Measurements from ENCODE around the gene COG5. TPM values are rescaled to one million over a fixed set of nuclear protein-coding genes. Genes with fewer than 3 reads are reported as not detected.

Gene COG5
- total RNA-seq, 4 donors from 2014 or later, result 20.8 to 49.7 (median 25.7) TPM

DNA sequence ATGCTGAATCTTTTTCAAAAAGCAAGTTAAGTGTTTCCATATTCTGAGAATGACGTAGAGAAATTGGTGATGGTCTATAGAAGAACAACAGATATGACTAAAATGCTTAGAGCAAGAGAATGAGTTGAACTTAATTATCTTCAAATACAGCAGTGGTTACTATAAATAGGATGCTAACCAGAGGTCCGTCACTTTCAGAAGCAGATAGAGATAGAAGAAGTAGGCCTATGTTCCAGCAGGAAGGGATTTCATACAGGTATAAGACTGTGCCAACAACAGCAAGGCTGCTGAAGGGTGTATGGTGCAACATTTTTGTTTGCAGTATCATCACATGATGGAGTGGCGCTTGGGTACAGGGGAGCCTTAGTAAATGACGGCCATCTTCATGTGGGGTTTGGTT, 326.3 kb downstream of the COG5 start:
- DNase-seq, result no peak
- no peaks in the 10 kb centered on the region for H3K9me3 ChIP-seq
- no peak overlapping the region for H3K27ac ChIP-seq
- intact Hi-C loops (cut with DNase I; ENCODE audit: low total_unique reads) (no loop called here), in situ Hi-C loops (cut with MboI; ENCODE audit: low sequenced_read_pairs in 4 of 4) (no loop called here)
- H3K27me3 ChIP-seq, result no peaks in the 10 kb centered on the region
- no peaks in the 10 kb centered on the region for H3K36me3 ChIP-seq
- TF ChIP-seq, protein P1, sequence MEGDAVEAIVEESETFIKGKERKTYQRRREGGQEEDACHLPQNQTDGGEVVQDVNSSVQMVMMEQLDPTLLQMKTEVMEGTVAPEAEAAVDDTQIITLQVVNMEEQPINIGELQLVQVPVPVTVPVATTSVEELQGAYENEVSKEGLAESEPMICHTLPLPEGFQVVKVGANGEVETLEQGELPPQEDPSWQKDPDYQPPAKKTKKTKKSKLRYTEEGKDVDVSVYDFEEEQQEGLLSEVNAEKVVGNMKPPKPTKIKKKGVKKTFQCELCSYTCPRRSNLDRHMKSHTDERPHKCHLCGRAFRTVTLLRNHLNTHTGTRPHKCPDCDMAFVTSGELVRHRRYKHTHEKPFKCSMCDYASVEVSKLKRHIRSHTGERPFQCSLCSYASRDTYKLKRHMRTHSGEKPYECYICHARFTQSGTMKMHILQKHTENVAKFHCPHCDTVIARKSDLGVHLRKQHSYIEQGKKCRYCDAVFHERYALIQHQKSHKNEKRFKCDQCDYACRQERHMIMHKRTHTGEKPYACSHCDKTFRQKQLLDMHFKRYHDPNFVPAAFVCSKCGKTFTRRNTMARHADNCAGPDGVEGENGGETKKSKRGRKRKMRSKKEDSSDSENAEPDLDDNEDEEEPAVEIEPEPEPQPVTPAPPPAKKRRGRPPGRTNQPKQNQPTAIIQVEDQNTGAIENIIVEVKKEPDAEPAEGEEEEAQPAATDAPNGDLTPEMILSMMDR (IDR thresholded peaks at IDR 0.05 in 4 of 5, conservative IDR thresholded peaks at IDR 0.05 in 1 of 5), result no peak
- no peak for TF ChIP-seq POLR2A (IDR thresholded peaks at IDR 0.05)
- no peak for ATAC-seq
- H3K4me1 ChIP-seq, result peaks cover 3 to 11% of the 10 kb centered on the region in 2 donors
- H3K4me3 ChIP-seq, result no peak overlapping the region

DNA sequence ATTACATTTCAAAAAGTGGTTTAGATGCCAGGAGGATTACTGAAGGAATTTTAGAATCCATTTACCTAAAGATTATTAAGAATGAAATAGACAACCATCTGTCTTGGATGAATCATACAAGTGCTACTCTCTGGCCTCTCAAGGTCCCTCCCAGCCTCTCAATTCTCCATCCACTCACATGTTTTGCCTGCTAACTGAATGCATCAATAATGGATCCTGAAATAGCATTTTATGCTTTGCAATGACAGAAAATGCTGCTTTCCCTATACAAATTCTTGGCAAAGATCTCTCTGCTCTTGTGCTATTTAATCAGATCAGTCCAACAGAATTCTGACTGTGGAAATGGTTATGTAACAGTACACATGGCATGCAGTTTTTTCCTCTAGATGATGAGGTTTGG, 326.9 kb downstream of the COG5 start:
- Histone ChIP-seq H3K27ac (no peak overlapping the region), H3K4me1 (peaks cover 3 to 11% of the 10 kb centered on the region in 2 donors), H3K9me3 (no peaks in the 10 kb centered on the region), H3K27me3 (no peaks in the 10 kb centered on the region), H3K36me3 (no peaks in the 10 kb centered on the region), H3K4me3 (no peak overlapping the region)
- intact Hi-C loops (cut with DNase I; ENCODE audit: low total_unique reads) (no loop called here), in situ Hi-C loops (cut with MboI; ENCODE audit: low sequenced_read_pairs in 4 of 4) (no loop called here)
- TF ChIP-seq POLR2A (IDR thresholded peaks at IDR 0.05), result no peak
- TF ChIP-seq, protein P1 (IDR thresholded peaks at IDR 0.05 in 4 of 5, conservative IDR thresholded peaks at IDR 0.05 in 1 of 5), result no peak
- ATAC-seq (no peak), DNase-seq (no peak)

DNA sequence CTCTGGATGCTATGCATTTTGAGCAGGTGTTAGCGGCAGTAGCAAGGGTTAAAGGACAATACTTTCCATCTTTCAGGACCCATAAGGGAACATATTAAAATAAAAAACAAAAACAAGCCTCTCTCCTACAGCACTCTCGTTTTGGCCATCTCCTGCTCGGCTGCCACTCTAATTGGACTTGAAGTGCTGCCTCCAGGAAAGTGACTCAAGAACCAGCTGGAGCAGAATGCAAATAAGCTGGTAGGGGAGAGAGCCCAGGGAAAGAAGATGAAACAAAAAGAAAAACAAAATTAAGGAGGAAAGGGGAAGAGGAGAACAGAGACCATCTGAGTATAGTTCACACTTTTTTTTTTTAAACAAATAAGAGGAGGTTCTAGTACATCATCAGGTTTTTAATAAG, 329.3 kb downstream of the COG5 start:
- in situ Hi-C loops (cut with MboI; ENCODE audit: low sequenced_read_pairs in 4 of 4) (no loop called here), intact Hi-C loops (cut with DNase I; ENCODE audit: low total_unique reads) (no loop called here)
- Histone ChIP-seq H3K9me3 (no peaks in the 10 kb centered on the region), H3K27me3 (no peaks in the 10 kb centered on the region), H3K4me3 (no peak overlapping the region), H3K36me3 (no peaks in the 10 kb centered on the region), H3K4me1 (peaks cover 3 to 11% of the 10 kb centered on the region in 2 donors), H3K27ac (no peak overlapping the region)
- DNase-seq, result no peak
- no peak for ATAC-seq
- no peak for TF ChIP-seq POLR2A (IDR thresholded peaks at IDR 0.05)
- TF ChIP-seq, protein P1 (IDR thresholded peaks at IDR 0.05 in 4 of 5, conservative IDR thresholded peaks at IDR 0.05 in 1 of 5), result no peak

DNA sequence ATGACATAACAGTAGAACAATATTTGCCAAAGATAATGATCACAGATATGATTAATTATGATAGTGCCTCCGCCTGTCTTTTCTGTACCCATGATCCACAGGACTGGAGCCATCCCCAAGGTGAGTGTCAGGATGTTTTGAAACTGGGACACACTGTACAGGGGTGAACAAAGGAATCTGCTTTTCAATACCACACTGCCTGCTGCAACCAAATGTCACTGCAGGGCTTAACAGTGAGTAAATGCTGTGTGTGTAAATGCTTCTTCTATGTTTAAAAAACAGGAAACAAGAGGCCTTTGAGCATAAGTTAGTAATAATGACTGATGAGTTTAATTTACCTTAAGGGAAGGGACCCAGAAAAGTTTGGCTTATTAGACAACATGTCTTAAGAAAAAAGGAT, 329.7 kb downstream of the COG5 start:
- in situ Hi-C loops (cut with MboI; ENCODE audit: low sequenced_read_pairs in 4 of 4) (no loop called here), intact Hi-C loops (cut with DNase I; ENCODE audit: low total_unique reads) (no loop called here)
- ATAC-seq (no peak), DNase-seq (no peak)
- H3K4me1 ChIP-seq, result peaks cover 3 to 11% of the 10 kb centered on the region in 2 donors
- H3K4me3 ChIP-seq, result no peak overlapping the region
- H3K27ac ChIP-seq, result no peak overlapping the region
- TF ChIP-seq POLR2A (IDR thresholded peaks at IDR 0.05), result no peak
- TF ChIP-seq, protein P1 (IDR thresholded peaks at IDR 0.05 in 4 of 5, conservative IDR thresholded peaks at IDR 0.05 in 1 of 5), result no peak
- H3K9me3 ChIP-seq, result no peaks in the 10 kb centered on the region
- no peaks in the 10 kb centered on the region for H3K36me3 ChIP-seq
- H3K27me3 ChIP-seq, result no peaks in the 10 kb centered on the region

DNA sequence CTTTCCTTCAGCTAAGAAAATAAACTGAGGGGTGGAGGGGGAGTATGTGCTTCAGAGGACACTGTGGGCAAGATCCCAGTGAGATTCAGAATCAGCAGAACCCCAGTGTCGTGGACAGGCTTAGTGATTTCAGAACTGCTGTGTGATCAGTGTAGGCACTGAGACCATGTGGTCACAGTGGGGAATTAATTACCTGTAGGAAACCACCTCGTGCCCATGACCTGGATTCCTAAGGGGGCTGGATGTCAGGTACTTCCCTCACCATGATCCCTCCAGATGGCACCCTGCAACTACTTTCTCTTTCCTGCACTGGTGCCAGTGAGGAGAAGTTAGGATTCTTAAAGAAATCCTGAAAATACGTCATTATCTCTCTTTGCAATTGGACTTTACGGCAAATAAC, 330.5 kb downstream of the COG5 start:
- Histone ChIP-seq H3K36me3 (no peaks in the 10 kb centered on the region), H3K27me3 (no peaks in the 10 kb centered on the region), H3K4me3 (no peak overlapping the region), H3K27ac (no peak overlapping the region), H3K4me1 (peaks cover 3 to 11% of the 10 kb centered on the region in 2 donors), H3K9me3 (no peaks in the 10 kb centered on the region)
- ATAC-seq (no peak), DNase-seq (no peak)
- in situ Hi-C loops (cut with MboI; ENCODE audit: low sequenced_read_pairs in 4 of 4) (no loop called here), intact Hi-C loops (cut with DNase I; ENCODE audit: low total_unique reads) (no loop called here)
- TF ChIP-seq, protein P1 (IDR thresholded peaks at IDR 0.05 in 4 of 5, conservative IDR thresholded peaks at IDR 0.05 in 1 of 5), result no peak
- no peak for TF ChIP-seq POLR2A (IDR thresholded peaks at IDR 0.05)
